MM.1S (cell line): ENCODE measurements around the gene OR2D2.
"Not testable (repeated sequence)": the region's sequence is repeated elsewhere in the genome, so short reads cannot be mapped to it uniquely, and the experiment has no call there.

Experiments
- DNase-seq: peaks from one replicate; pipeline ENCODE4 v3.0.0-alpha.2; 2015
- H2AFZ ChIP-seq: fragments of 300-600 bp; sonication (generic); 2 replicates; pipeline ENCODE4 v1.6.0; 2016; ENCODE audit warnings: antibody characterized with exemption, low read length
- H3F3A ChIP-seq: fragments of 300-600 bp; sonication (generic); 2 replicates; pipeline ENCODE4 v1.6.1; 2016; ENCODE audit warnings: mild to moderate bottlenecking, antibody characterized with exemption, low read length, moderate library complexity, mixed read lengths; ENCODE audit not compliant: insufficient read depth
- H3K27ac ChIP-seq: fragments of 300-600 bp; sonication (generic); 2 replicates; pipeline ENCODE4 v1.5.1; 2016; ENCODE audit warnings: mild to moderate bottlenecking, low read length
- H3K27me3 ChIP-seq: fragments of 300-600 bp; sonication (generic); replicated peaks from 2 replicates; pipeline ENCODE4 v1.6.0; 2016; ENCODE audit warnings: low read length; ENCODE audit not compliant: insufficient read depth
- H3K36me3 ChIP-seq: fragments of 300-600 bp; sonication (generic); replicated peaks from 2 replicates; pipeline ENCODE4 v1.6.1; 2016; ENCODE audit warnings: mild to moderate bottlenecking, low read length, mixed read lengths; ENCODE audit not compliant: insufficient read depth
- H3K4me1 ChIP-seq: fragments of 300-600 bp; sonication (generic); 2 replicates; pipeline ENCODE4 v1.6.1; 2016; ENCODE audit warnings: low read length, mixed read lengths
- H3K4me2 ChIP-seq: fragments of 300-600 bp; sonication (generic); 2 replicates; pipeline ENCODE4 v1.6.0; 2016; ENCODE audit warnings: low read depth, low read length
- H3K4me3 ChIP-seq: fragments of 300-600 bp; sonication (generic); 2 replicates; pipeline ENCODE4 v1.5.1; 2016; ENCODE audit warnings: low read length, mixed read lengths
- H3K79me2 ChIP-seq: fragments of 300-600 bp; sonication (generic); 2 replicates; pipeline ENCODE4 v1.6.1; 2016; ENCODE audit warnings: mixed run types, low read length, mixed read lengths
- H3K9ac ChIP-seq: fragments of 300-600 bp; sonication (generic); 2 replicates; pipeline ENCODE4 v1.6.1; 2016; ENCODE audit warnings: low read length, mixed read lengths
- H3K9me2 ChIP-seq: fragments of 300-600 bp; sonication (generic); replicated peaks from 2 replicates; pipeline ENCODE4 v1.6.1; 2016; ENCODE audit warnings: mild to moderate bottlenecking, low read length, mixed read lengths; ENCODE audit not compliant: insufficient read depth
- H3K9me3 ChIP-seq: fragments of 300-600 bp; sonication (generic); replicated peaks from 2 replicates; pipeline ENCODE4 v1.6.1; 2016; ENCODE audit warnings: mild to moderate bottlenecking, low read length, mixed read lengths; ENCODE audit not compliant: insufficient read depth
- H4K20me1 ChIP-seq: fragments of 300-600 bp; sonication (generic); 2 replicates; pipeline ENCODE4 v1.6.1; 2016; ENCODE audit warnings: mild to moderate bottlenecking, low read length, moderate library complexity, mixed read lengths; ENCODE audit not compliant: insufficient read depth
- EZH2 ChIP-seq: fragments of 300-600 bp; sonication (generic); optimal IDR thresholded peaks from 2 replicates; pipeline ENCODE3; 2017; ENCODE audit warnings: low read depth, mild to moderate bottlenecking, antibody characterized with exemption, low read length, mixed read lengths
- EZH2phosphoT487 ChIP-seq: fragments of 300-600 bp; sonication (generic); IDR thresholded peaks from 2 replicates; pipeline ENCODE4 v1.6.1; 2018; ENCODE audit warnings: antibody characterized with exemption, low read length
- TF ChIP-seq, protein P1 (sequence below): fragments of 300-600 bp; sonication (generic); IDR thresholded peaks from 2 replicates; pipeline ENCODE4 v1.5.1; 2016; ENCODE audit warnings: antibody characterized with exemption, low read length, mixed read lengths

The OR2D2 gene

DNA sequence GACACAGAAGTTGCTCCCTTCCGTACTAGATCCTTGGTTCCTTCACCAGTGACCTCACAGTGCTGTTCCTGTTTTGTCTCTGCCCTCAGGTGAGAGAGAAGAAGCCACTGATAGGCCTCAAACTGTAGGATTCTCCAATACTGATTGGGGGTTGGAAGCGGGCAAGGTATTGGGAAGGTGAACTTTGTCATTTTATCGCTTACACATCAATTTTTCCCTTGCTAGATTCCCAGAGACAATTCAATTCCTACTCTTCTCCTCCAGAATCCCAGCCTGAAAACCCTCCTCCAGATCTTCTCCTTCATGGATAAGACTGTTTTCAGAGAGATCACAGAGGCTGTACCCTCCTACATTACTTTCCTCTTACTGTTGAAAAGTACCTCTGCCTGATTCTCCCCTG lies 19.1 kb upstream of the OR2D2 start:
- Histone ChIP-seq H3K9me2 (no peaks in the 10 kb centered on the region), H4K20me1 (no peaks in the 10 kb centered on the region), H3K4me3 (no peak overlapping the region), H3K9me3 (no peaks in the 10 kb centered on the region), H3K36me3 (no peaks in the 10 kb centered on the region), H3K27ac (no peak overlapping the region), H3K4me1 (no peaks in the 10 kb centered on the region), H3F3A (no peaks in the 10 kb centered on the region), H3K27me3 (no peaks in the 10 kb centered on the region), H3K79me2 (no peaks in the 10 kb centered on the region), H2AFZ (no peak overlapping the region), H3K4me2 (no peak overlapping the region), H3K9ac (no peak overlapping the region)
- DNase-seq, result no peak
- TF ChIP-seq, protein P1, sequence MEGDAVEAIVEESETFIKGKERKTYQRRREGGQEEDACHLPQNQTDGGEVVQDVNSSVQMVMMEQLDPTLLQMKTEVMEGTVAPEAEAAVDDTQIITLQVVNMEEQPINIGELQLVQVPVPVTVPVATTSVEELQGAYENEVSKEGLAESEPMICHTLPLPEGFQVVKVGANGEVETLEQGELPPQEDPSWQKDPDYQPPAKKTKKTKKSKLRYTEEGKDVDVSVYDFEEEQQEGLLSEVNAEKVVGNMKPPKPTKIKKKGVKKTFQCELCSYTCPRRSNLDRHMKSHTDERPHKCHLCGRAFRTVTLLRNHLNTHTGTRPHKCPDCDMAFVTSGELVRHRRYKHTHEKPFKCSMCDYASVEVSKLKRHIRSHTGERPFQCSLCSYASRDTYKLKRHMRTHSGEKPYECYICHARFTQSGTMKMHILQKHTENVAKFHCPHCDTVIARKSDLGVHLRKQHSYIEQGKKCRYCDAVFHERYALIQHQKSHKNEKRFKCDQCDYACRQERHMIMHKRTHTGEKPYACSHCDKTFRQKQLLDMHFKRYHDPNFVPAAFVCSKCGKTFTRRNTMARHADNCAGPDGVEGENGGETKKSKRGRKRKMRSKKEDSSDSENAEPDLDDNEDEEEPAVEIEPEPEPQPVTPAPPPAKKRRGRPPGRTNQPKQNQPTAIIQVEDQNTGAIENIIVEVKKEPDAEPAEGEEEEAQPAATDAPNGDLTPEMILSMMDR, result no peak
- no peak for TF ChIP-seq EZH2phosphoT487
- no peak for TF ChIP-seq EZH2

- not testable (repeated sequence) for H3F3A ChIP-seq, H3K79me2 ChIP-seq, H3K9ac ChIP-seq, H2AFZ ChIP-seq, H3K4me3 ChIP-seq, H3K4me1 ChIP-seq, H3K9me2 ChIP-seq, H3K27ac ChIP-seq, H3K9me3 ChIP-seq, H4K20me1 ChIP-seq, DNase-seq, H3K36me3 ChIP-seq, H3K4me2 ChIP-seq, H3K27me3 ChIP-seq
These were observed 12.5 kb upstream of the OR2D2 start for GRCh38 chr11:6904804-6905203.

GRCh38 chr11:6900327-6900999 lies 8.2 kb upstream of the OR2D2 start:
- peaks cover 7% of the 10 kb centered on the region for H3K4me1 ChIP-seq
- no peak overlapping the region for H3K9ac ChIP-seq

GRCh38 chr11:6898911-6899310 lies 6.6 kb upstream of the OR2D2 start:
- Histone ChIP-seq H3K4me2 (no peak overlapping the region), H3K27ac (no peak overlapping the region), H3K9ac (no peak overlapping the region), H2AFZ (no peak overlapping the region), H3K9me2 (no peaks in the 10 kb centered on the region), H4K20me1 (no peaks in the 10 kb centered on the region), H3K79me2 (no peaks in the 10 kb centered on the region), H3F3A (no peaks in the 10 kb centered on the region), H3K9me3 (no peaks in the 10 kb centered on the region), H3K36me3 (no peaks in the 10 kb centered on the region), H3K4me3 (no peak overlapping the region), H3K4me1 (peaks cover 13% of the 10 kb centered on the region), H3K27me3 (no peaks in the 10 kb centered on the region; the same call in 1 of the 2 replicates)
- no peak for TF ChIP-seq EZH2phosphoT487
- TF ChIP-seq, protein P1, result no peak
- DNase-seq, result no peak

More at GRCh38 chr11:6900327-6900999, 8.2 kb upstream of the OR2D2 start:
- TF ChIP-seq EZH2phosphoT487, result no peak
- TF ChIP-seq, protein P1, result peak; percentile 45
- H3K27ac ChIP-seq, result no peak overlapping the region
- no peak overlapping the region for H2AFZ ChIP-seq
- no peak overlapping the region for H3K4me2 ChIP-seq
- peak; percentile 18 for DNase-seq
- H3K79me2 ChIP-seq, result no peaks in the 10 kb centered on the region
- no peaks in the 10 kb centered on the region; the same call in 1 of the 2 replicates for H3K27me3 ChIP-seq
- H3F3A ChIP-seq, result no peaks in the 10 kb centered on the region
- no peaks in the 10 kb centered on the region for H3K36me3 ChIP-seq
- H3K4me3 ChIP-seq, result no peak overlapping the region
- no peaks in the 10 kb centered on the region for H3K9me2 ChIP-seq
- no peaks in the 10 kb centered on the region for H3K9me3 ChIP-seq
- no peaks in the 10 kb centered on the region for H4K20me1 ChIP-seq
